ENCODE data around the gene PARVA.

PARVA gene

DNA sequence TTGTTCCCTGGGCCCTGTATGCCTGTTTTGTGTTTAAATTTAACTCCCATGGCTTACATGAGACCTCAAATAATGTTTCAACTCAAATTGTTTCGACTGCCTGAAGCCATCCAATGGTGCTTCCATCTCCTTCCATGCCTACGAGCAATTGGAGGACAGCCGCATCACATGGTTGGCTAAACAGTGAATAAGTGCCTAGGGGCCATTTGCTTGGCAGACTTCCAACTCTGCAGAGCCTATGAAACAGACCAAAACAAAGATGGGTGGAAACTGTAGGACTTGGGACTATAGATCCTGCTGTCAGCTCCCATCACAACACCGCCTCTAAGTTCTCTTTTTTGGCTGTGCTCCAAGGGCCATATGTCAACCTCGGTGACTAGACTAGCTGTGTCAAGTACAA, 84.1 kb downstream of the PARVA start:
- DNase-seq: no peak

DNA sequence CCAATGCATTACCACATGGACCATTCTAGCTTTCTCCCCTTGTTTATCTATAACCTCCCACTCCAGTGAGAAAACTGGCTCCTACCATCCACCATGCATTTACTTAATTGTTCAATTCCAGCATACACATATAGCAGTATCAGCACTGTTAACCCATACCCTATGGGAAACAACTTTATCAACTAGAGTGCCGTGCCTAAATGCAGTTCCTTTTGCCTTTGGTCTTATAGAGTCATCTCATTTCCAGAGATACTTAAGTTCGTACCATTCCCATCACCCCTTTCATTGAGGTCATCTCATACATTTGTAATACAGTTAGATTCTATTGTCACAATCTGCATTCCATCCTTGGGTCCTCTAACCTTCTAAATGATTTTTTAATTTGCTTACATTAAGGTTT, 86.9 kb downstream of the PARVA start:
- no peak for DNase-seq

- no peak for DNase-seq
Observed at GRCh38 chr11:12465332-12465731, 88.0 kb downstream of the PARVA start.

GRCh38 chr11:12467610-12468009, 90.2 kb downstream of the PARVA start:
- DNase-seq: no peak

DNA sequence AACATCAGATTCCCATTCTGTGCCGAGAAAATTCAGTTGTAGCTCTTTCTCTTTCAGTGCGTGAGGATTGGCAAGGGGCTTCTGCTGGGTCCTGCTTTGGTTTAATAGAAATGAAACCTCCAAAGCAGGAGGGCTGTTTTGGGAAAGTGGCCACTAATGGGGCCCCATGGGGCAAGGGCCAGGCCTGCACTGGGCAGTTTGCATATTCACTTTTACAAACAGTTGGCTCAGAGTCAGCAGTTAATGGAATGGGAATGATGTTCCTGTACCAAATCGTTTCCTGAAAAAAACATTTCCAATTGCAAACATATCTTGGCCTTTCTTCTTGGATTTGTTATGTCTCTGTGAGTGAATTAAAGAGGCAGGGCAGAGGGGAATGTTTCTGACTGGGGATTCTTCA, 92.1 kb downstream of the PARVA start:
- DNase-seq: no peak

- DNase-seq: no peak
Observed at GRCh38 chr11:12470236-12470635, 92.9 kb downstream of the PARVA start.

DNA sequence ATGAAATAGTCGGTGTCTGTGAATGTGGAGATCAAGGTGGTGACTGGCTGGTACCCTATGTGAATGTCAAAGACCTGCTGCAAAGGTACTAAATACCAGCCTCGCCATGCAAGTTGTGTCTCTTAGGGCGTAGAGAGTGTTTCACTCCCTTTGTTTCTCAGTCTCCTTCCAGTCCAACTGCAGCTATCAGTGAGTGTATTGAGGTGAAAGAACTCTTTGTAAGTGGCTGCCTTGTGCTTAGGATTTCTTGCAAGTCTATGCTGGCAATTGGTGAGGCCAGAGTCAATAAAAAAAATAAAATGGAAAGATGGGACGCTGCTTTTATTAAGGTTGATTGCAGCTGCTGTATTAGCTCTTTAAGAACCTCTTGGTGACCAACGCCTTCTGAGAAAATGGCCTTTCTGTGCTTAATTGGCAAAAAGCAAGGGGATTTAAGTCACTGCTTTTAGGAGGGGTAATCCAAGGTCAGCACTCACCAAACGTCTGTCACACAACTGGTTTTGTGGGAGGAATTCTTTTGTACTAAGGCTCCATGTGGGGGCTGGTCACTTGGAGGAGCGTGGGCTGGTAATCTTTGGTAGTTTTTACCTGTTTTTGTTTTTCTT, 95.1 kb downstream of the PARVA start:
- DNase-seq: no peak

- DNase-seq: no peak
Observed at GRCh38 chr11:12473381-12473780, 96.0 kb downstream of the PARVA start.

DNA sequence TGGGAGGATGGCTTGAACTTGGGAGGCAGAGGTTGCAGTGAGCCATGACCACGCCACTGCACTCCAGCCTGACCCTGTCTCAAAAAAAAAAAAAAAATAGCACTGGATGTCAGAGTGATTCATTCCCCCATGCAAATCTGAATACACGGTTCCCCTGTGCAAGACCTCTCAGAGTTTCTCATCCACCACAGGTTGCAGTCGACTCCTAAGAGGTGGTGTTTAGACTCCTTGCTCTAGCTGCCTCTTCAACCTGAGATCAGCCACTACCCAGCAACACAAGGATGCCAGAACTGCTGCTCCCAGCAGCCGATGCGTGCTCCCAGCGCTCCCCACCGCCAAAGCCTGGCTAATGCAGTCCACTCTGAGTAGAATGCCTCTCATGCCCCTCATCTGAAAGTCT, 97.5 kb downstream of the PARVA start:
- DNase-seq: no peak

- DNase-seq: no peak
Observed at GRCh38 chr11:12478743-12479142, 101.4 kb downstream of the PARVA start.

GRCh38 chr11:12480401-12480800, 103.0 kb downstream of the PARVA start:
- DNase-seq: no peak

DNA sequence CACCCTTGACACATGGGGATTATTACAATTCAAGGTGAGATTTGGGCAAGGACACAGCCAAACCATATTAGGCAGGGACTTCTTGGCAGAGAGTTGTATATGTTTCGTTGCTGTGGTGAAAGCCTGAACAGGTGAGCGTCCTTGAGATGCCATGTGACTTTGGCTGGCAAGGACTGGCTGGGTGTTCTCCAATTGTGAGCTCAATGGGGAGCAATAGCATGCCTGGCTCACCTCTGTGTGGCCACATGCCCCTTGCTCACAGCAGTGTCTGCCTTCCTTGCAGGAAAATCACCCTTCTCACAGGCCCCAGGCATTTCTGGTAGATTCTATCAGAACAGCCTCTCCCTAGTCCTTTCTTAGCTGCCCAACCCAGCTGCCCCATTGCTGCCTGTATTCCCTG, 105.5 kb downstream of the PARVA start:
- no peak for DNase-seq

DNA sequence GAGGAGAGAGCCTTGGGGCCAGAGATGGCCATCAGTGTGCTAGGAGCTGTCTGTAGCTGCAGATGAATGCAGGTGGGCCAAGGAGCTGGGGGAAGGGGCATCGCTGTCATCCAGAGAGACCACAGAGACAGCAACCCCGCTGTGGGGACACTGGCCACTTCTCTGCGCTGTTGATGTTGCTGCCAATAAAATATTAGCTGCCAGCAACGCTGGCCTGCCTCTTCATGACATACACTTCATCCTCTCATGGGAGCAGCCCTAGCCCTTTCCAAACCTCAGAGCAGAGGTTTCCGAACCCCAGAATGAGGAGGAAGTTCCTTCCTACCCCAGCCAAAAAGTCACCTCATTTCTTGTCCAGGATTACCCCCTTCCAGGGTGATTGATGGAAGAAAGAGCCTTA, 106.2 kb downstream of the PARVA start:
- DNase-seq: no peak

DNA sequence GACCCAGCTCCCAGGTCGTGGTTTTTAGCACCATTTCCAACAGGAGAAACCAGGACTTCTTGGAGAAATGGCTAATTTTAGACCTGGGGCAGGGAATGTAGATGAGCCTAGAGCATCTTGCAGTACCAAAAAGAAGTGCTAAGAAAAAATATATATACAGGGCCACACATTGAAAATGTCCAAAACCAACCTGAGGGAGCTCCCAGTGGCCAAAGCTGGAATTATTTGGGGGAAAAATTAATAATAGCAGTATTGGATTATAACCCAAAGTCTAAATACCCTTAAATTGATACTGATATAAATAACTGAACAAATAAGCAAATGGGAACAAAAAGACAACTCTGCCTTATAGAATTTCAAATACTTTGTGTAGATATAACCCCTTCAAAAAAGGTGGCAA, 108.0 kb downstream of the PARVA start:
- no peak for DNase-seq

- no peak for DNase-seq
Observed at GRCh38 chr11:12489246-12489772, 111.9 kb downstream of the PARVA start.

DNA sequence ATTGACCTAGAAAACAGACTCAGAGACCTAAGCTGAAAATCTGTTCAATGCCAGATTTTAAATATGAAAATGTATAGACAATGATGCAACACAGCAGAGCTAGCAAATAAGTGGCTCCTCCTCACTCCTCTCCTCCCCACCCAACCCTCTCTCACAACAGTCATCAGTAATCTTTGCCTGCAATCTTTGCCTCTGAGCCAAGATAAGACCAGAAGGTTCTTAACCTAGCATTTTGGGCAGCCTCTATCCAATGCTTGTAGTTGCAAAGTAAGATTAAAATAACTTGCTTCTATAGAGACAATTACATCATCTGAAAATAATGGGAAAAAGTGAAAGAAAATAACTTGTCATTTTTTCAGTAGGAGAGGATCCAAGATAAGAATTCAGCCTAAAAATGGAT, 117.3 kb downstream of the PARVA start:
- no peak for DNase-seq

- DNase-seq: no peak
Observed at GRCh38 chr11:12496181-12497025, 119.0 kb downstream of the PARVA start.

- DNase-seq: no peak
Observed at GRCh38 chr11:12497431-12497830, 120.1 kb downstream of the PARVA start.

GRCh38 chr11:12499071-12499470, 121.7 kb downstream of the PARVA start:
- DNase-seq: no peak

- DNase-seq: no peak
Observed at GRCh38 chr11:12502046-12502445, 124.7 kb downstream of the PARVA start.

GRCh38 chr11:12503039-12503484, 125.7 kb downstream of the PARVA start:
- no peak for DNase-seq

- no peak for DNase-seq
Observed at GRCh38 chr11:12503886-12504285, 126.5 kb downstream of the PARVA start.

GRCh38 chr11:12505183-12505582, 127.8 kb downstream of the PARVA start:
- DNase-seq: no peak

DNA sequence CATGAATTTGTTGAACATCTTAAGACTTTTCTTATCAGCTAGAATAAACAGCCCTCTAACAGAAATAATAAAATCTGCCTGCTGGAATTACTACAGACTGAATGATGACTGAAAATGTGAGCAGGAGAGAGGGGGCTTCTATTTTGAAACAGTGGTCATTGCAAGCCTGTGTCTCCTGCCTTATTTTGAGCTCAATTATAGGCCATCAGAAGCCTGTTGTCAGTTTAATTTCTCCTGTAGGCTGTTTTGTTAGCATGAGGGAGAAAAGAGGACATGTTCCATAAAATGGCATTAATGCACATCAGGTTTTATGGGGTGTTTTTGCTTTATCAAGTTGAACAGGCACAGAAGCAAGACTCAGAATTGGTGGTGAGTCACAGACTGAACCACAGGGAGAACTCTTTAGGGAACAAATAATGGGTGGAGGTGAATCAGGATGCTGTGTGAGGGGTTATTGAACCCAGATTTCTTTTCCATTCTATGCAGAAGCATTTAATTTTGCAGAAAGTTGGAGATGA, 129.1 kb downstream of the PARVA start:
- DNase-seq: no peak
